Activated gamma-delta T cell treated with anti-CD3 and anti-CD28 coated beads, Interleukin-2, amount 50 U/mL, for 16 hours (primary cell): ENCODE results near the gene ACTR3.

ENCODE experiments used
- DNase-seq: peaks from one replicate; pipeline ENCODE4 v3.0.0-alpha.2; 2020; ENCODE audit warnings: low read depth

Gene ACTR3

DNA sequence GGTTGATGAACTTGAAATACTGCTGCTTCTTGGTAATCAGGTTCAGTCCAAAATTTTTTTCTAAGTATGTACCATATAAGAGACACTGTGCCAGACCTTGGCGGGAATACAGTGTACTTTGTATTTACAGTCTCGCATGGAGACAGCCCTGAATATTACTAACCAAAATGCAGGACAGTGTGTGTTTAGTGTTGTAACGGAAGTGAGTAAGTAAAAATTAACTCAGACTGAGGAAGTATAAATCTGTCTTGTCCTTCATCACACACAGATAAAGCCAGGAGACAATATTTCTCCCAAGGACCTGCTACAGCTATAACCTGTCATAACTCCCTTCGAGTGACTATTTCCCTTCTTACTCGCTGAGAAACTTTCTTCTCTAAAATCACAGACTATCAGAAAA, 76.9 kb downstream of the ACTR3 start:
- DNase-seq = no peak

DNA sequence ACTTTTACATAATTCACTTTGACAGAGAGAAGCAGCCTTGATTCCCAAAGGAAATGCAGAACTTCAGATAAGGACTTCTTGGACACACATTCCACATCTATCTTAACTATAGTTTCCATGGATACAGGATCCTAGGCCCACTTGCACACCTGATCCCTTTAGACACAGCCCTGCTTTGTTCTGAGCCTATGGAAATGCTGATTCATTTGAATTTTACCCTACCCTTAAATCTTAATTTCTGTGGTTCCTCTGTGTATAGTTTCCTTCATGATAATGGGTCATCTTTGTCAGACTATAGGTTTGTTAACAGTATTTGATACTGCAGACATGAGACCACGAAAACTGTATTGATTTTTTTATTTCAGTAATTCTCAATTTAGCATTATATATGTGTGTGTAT, 77.4 kb downstream of the ACTR3 start:
- DNase-seq = no peak

DNA sequence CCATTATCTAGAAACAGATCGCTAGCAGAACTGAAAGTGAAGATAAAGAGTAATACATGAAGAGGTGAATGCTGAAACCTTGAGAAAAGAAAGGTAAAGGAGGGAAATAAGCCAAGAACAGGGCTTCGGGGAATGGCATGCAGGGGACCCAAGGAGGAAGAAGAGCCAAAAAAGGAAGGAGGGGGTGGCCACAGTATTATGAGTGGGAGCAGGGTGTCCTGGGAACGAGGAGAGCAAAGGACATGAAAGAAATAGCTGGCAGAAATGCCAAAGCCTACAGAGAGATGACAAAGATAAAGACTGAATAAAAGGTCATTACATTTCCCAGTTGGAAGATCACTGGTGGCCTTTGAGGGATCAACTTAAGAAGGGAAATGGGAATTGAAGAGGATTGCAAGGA, 82.9 kb downstream of the ACTR3 start:
- DNase-seq = no peak

DNA sequence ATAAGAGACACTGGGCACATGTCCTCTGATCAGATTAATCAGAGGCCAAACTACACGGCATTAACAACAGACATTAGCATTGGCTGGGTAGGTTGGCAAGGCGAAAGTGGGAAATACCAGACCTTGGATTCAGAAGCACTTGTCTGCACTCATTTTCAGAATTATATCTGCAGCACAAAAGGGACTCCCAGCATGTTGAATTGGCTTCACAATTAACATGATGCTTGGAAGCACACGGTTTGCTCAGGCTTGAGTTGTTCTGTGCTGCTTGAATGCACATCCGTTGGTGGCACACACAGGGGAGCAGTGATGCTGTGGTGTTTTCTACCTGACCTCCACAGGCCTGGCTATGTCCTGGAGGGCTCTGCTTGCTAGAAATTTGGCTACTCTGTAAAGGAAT, 83.9 kb downstream of the ACTR3 start:
- DNase-seq = no peak

DNA sequence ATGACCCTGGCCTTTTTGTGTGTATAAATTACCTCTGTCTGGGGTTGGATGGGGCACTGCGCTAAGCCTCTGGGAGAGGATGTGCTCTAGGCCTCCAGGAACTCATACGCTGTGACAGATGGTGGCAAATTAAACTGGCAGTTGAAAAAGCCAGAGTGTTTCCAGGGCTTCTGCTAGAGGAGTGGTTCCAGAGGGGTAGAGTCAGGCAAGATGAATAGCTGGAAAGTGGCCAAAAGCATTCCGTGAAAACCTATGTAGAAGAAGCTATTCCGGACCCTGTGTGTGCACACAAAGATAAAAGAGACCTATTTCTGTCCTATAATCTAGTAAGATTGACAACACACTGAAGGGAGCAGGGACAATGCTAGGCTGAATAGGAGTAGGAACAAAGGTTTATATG, 84.8 kb downstream of the ACTR3 start:
- DNase-seq = no peak

DNA sequence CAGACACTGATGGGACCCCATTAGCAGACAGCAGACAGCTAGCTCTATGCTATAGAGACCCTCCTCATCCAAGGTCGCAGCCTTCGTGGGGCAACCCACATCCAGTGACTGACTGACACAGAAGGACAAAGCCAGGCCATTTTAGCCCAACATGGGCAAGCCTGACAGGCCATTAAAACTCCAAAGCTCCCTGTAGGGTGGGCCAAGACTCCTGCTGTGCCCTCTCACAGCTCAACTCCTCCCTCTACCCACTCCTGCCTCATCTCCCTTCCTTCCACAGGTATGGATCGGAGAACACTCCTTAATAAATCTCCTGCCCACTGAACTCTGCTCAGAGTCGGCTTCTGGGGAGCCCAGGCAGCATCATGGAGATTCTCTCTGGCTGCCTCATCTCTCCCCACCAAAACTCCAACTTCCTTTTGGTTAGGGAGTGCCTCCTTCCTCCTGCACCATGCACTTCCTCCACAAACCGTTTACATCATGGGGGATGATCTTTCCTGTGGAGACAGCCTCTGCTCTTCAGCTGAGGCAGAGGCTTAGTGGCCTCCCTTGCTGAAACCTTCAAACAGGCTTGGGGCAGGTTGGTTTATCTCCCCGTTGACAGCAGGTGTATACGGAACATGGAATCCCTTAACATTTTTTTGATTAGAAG, 86.5 kb downstream of the ACTR3 start:
- DNase-seq = no peak

DNA sequence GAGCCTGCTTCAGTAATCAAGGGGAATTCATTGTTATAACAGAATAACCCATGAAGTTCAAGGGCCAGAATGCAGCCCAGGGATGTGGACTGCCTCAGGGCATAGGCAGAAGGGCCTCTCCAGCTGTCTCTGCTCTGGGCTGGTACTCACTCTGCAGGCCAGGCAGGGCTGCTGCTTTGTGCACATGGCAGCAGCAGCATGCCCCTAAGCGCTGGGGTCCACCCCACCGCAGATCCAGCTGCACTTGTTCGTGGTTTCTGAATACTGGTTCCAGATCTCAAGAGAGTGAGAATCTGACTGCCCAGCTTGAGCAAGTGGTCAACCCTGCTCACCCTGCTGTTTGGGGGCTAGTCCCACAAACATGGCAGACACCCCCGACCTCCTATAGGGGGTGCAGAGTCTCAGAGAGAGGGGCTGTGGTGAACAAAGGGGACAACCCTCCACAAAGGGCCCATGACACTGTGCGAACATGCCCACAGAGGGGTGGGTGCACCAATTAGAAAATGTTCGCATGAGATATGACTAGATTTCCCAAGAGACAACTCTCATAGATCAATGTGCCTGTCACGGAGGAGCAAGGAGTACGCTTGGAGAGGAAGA, 87.3 kb downstream of the ACTR3 start:
- DNase-seq = no peak

DNA sequence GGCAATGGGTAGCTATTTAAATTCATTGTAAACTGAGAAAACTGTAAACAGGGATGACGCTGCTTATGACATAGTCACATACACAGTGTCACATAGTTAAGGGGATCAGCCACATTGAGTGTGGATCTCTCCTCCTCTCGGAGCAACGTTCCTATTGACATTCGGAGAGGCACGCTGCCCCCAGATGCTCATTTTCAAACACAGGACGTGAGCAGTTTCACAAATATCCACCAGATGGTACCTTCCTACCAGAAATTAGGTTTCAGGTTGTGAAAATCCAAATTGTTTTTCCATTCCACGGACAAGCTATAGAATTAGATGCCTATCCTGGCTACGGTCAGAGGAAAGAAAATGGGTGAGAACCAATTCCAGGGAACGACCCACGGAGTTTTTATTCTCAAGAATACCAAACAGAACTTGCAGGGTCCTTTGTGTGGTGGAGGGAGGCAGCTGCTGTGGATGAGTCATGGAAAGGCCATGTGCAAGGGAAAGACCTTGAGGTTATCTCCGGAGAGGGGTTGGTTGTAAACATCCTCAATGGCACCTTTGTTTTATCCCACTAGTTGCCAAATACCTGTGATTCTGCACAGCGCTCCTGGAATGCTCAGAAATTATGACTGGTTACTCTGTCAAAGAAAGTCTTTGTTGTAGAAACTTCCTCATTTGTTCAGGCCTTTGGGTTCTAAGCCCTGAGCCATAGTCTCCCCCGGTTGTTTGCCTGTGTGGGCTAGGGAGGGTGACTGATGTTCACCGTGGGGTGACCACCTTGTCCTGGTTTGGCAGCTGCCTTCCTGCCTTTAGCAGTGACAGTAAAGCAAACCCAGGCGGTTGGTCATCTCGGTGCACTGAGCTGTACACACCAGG, 88.0 kb downstream of the ACTR3 start:
- no peak for DNase-seq

DNA sequence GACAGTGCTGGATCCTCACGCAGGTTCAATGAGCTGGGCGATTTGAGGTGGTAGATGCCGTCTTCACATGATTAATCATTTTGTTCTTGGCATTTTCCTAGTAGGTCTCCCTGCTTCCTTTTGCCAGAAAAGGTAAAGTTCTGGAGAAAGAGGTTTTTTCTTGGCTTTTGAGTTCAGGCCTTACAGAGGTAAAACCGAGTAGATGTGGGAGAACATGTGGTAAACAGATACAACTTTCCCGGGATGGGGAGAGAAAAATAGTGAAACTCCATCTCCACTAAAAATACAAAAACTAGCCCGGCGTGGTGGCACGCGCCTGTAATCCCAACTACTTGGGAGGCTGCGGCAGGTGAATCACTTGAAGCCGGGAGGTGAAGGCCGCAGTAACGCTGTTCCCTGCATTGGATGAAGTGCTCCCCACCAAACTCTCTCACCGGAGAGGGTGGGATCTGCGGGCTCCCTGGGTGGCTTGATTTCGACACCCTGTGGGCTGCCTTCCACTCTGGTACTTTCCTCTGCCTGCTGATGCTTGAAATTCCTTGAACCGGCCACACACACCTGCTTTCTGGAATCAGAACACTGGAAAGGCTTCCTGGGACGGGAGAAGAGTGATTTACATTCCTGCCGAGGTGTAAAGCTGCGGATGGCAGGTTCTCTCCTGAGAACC, 88.8 kb downstream of the ACTR3 start:
- DNase-seq = no peak

DNA sequence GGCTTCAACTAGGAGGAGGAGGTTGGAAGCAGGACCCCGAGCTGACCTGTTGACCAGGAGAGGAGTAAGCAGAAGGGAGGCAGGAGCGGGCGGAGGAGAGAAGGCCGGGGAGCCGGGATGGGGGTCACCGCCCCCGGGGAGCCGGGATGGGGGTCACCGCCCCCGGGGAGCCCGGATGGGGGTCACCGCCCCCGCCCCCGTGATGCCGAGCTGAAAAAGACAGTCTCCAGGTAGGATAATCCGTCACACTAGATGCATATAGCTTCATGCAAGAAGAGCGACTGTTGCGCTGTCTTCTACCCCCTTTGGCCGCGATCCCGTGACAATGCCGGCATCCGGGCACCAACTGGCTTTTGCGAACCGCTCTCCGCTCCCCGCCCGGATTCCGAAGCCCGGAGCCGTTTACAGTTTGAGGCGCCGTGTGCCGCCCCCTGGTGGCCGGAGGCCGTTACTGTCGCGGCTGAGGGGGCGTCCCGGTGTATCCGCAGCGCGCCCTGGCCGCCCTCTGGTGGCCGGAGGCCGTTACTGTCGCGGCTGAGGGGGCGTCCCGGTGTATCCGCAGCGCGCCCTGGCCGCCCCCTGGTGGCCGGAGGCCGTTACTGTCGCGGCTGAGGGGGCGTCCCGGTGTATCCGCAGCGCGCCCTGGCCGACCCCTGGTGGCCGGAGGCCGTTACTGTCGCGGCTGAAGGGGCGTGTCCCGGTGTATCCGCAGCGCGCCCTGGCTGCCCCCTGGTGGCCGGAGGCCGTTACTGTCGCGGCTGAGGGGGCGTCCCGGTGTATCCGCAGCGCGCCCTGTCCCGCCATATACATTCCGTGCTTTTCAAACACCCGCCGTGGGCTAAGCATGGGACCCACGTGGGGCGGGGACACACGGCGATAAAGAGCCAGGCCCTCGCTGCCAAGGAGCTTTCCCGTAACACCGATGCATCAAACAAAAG, 89.6 kb downstream of the ACTR3 start:
- peak; percentile 33 for DNase-seq

DNA sequence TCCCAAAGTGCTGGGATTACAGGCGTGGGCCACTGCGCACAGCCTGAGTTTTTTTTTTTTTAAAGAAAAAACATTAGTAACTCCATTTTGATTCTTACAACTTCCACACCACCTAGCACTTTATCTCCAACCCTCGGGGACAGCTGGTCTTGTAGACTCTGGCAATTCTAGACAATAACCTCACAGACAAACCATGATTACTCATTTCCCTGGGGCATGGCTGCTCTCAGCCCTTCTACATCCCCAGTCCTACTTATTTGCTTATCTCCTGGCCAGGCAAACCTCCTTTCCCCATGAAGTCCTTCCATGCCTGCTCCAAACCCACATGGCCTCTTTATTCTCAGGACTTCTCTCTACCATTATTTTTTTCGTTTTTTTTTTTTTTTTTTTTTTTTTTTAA, 91.1 kb downstream of the ACTR3 start:
- DNase-seq = no peak

DNA sequence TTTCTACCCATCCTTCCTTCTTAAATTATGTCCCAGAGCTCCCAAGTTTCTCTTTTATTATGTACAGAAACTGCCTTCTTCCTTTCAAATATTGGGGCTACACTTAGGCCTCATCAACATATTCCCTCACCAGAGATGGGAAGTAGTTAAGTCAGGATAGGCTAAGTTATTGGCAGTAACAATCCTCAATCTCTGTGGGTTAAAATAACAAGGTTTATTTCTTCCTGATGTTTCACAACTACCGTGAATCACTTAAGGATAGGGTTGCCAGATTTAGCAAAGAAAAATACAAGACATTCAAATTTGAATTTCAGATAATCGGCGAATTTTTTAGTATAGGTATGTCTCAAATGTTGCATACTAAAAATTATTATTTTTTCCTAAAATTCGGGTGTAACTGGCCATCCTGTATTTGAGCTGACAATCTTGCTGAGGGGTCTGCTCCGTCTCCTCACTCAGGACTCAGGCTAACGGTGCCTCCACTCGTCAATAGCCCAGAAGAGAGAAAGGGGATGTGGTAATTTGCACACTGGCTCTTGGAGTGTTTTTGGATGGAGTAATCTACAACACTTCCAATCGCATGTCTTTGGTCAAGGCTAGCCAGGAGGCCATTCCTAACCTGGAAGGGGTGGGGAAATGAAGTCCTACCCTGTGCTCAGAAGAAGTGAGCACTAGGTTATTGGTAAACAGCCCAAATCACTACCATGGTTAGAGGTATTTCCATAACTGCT, 91.7 kb downstream of the ACTR3 start:
- DNase-seq = no peak

DNA sequence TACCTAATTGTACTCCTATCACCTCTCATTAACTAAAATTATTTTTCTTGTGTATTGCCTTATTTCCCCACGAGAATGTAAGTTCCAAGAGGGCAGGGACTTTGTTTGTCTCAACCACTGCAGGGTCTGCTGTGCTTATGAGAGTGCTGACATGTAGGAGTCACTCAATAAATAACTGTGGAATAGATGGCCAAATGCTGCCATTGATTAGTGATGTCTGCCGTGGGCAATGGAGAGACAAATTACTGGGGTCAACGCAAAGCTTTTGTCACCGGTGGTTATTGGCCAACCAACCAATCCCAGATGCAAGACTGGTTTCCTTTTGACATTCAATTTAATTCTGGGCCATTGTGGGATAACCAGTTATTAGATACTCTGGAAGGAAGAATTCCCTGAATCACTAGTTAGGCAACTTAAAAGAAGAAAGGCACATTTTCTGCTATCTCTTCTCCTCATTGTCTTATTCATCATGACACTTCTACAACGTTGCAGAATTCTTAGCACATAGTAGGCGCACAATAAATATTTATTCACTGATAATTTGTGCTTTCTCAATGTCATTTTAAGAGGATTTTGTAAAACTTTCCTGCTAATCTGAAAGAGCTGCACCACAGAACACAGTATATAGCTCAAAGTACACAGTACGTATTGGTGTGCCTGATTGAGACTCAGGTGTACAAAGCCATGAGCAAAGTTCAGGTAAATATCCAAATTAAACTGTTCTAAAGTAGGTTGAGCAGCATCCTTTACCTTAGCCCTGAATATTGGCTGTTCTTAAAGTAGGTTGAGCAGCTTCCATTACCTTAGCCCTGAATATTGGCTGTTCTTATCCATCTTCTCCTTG, 95.9 kb downstream of the ACTR3 start:
- DNase-seq = no peak

DNA sequence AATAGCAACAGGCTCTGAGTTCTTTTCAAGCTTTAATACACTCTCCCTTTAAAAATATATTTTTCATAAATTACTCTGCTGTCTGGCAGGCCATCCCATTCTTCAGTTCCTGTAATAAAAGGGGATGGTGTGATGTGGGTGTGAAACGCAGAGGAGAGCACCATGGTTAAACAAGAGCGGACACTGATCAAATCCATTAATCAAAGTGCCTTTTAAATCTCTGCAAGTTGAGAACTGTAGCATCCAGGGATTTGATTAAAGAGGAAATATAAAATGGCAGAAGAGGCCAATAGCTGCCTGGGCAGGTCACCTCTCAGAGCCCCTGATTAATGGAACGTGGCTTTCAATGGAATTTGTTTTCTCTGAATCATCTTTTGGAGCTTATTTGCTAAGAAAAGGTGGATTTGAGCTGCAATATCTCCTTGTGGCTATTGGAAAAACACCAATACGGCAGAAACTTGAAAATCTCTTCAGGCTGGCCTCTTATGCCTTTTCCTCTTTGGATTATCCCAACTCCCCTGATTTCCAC, 96.9 kb downstream of the ACTR3 start:
- DNase-seq = no peak

DNA sequence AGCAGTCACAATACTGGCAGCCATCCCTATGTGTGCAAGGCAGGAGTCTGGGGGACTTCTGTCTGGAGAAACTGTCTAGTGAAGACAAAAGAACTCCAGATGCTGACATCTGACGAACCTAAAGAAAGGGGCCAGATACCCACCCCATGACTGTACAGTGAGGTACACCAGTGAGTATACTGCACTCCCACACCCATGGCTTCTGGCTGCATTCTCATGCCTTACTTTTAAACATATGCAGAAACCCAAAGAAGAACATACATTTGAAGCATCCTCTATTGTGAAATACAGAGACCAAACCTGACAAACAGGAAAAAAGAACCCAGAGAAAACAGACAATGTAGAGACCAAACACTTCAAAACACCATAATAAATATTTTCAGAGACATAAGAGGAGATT, 102.2 kb downstream of the ACTR3 start:
- DNase-seq = no peak

DNA sequence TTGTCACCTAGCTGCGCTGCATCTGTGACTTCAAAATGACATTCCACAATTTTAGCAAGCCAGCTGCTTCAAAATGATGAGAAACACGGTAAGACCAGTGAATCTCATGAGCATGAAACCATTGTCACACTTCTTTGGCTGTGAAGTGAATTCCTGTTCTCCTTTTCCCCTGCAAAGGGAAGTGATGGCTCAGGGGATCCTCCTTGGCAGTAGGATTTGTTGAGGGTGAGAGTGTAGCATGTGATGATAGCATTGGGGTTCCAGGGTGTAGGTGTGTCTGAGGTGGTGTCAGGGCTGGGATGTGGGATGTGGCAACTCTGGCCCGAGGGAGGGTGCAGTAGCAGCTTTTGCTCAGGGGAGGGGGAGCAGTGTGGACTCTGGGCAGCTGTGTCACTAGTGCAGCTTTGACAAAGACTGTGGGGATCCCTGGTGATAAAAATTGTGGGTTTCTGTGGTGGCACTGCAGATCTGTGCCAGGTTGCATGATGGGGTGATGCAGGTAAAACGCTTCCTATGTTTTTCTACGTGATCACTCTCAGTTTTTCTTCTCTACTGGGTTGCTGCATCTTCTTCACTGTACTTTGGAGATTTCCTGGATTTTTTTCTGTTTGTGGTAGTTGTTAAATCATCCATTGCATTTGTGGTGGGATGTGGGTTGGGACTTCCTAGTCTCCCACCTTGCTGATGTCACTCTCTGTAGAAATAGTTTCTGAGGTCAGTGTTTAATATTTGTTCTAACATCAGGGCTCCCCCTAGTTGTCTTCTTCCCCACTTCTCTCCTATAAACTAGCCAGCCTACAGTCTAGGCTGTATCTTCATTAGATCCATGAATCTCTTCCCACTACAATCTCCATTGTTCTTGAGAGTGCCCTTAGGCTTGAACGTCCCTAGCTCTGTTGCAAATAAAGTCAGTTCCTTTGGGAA, 107.0 kb downstream of the ACTR3 start:
- DNase-seq = no peak

DNA sequence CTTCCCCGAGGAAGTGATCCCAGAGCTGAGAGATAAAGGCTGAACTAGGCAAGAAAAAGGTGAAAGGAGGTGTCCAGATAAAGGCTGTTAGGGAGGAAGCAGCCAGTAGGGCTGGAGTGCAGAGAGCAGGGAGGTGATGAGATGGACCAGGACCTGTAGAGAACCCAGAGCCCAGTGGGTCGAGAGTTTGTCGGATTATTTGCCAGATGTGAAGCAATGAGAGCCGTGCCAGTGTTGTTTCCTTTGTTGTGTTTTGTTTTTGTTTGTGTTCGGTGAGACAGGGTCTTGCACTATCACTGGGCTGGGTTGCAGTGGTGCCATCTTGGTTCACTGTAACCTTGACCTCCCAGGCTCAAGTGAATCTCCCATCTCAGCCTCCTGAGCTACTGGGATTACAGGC, 111.3 kb downstream of the ACTR3 start:
- no peak for DNase-seq

DNA sequence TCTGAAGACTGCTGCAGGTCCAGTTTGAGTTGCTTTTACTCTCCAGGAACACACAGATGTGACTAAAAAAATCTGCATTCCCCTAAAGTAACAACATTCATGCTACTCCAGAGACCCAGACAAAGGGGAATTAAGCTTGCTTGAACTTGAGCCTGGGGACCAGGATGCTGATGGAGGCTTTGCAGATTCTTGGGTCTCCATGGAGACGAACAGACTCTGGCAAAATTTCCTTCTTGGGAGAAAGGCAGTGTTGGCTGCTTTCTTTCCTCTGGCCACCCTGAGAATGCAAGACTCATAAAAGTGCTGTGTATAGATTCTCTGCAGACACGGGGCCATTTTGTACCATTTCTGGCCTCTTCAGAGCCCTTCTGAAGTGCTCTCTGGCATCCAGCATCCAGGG, 112.0 kb downstream of the ACTR3 start:
- no peak for DNase-seq
